A549 (cell line): ENCODE measurements around the gene CDH18. TPM values are rescaled to one million over a fixed set of nuclear protein-coding genes. Genes with fewer than 3 reads are reported as not detected.

ENCODE experiments used
- ATAC-seq, 2 experiments: fragments of 200-7000 bp in 1 of 2; fragments of >200 bp in 1 of 2; cut with Nextera tagmentation in 1 of 2; cut with Tn5 transposase in 1 of 2; 3 replicates each; pipeline versions ENCODE4 v1.8.0 to v1.9.1; 2018 to 2020; ENCODE audit warnings: mild to moderate bottlenecking in 1 of 2, moderate library complexity in 1 of 2
- CTCF ChIA-PET: fragments of 300-600 bp; sonication (Branson Sonifier 250); formaldehyde crosslinking; extraction: SDS; loops from one replicate; lab custom pipeline; 2021; ENCODE audit warnings: antibody characterized with exemption, inconsistent platforms; lab: Yijun Ruan, JAX
- POLR2A ChIA-PET: fragments of 350-600 bp; formaldehyde crosslinking; extraction: SDS; loops from one replicate; lab custom pipeline; 2021; ENCODE audit warnings: antibody characterized with exemption, inconsistent platforms; lab: Yijun Ruan, JAX
- DNase-seq, 2 experiments: peaks; one replicate each; pipeline versions ENCODE4 v3.0.0 to v3.0.0-alpha.2; 2011 to 2016; ENCODE audit warnings: low read depth in 1 of 2, low spot score in 1 of 2
- FAIRE-seq: peaks from 2 replicates; lab custom pipeline; 2011; peaks lifted over from hg19 to GRCh38; lab: Jason Lieb, UNC
- H3K27ac ChIP-seq, 2 experiments: fragments of >200 bp; sonication (Bioruptor Twin); formaldehyde crosslinking; 3 replicates each; pipeline ENCODE4 v1.5.1; 2016 to 2017
- H3K4me1 ChIP-seq: fragments of >200 bp; sonication (Bioruptor Twin); formaldehyde crosslinking; 3 replicates; pipeline ENCODE4 v1.6.1; 2016
- H3K4me2 ChIP-seq: fragments of >200 bp; sonication (Bioruptor Twin); formaldehyde crosslinking; 3 replicates; pipeline ENCODE4 v1.6.1; 2016
- H3K4me3 ChIP-seq: fragments of >200 bp; sonication (Bioruptor Twin); formaldehyde crosslinking; 3 replicates; pipeline ENCODE4 v1.5.1; 2016
- H3K9me3 ChIP-seq: fragments of >200 bp; sonication (Bioruptor Twin); formaldehyde crosslinking; 3 replicates; pipeline ENCODE4 v1.6.1; 2016
- BCL3 ChIP-seq: fragments of >200 bp; sonication (Bioruptor Twin); formaldehyde crosslinking; IDR thresholded peaks from 3 replicates; pipeline ENCODE4 v1.6.1; 2016
- BHLHE40 ChIP-seq: IDR thresholded peaks from 2 replicates; pipeline ENCODE4 v1.6.1; 2012; ENCODE audit warnings: low read depth, low read length, inconsistent platforms
- CEBPB ChIP-seq, 2 experiments: fragments of >200 bp in 1 of 2; sonication (Bioruptor Twin) in 1 of 2; formaldehyde crosslinking in 1 of 2; IDR thresholded peaks; 2 replicates each; pipeline ENCODE4 v1.6.1; 2012 to 2016
- CHD2 ChIP-seq: fragments of 150-350 bp; IDR thresholded peaks from 2 replicates; pipeline ENCODE4 v1.6.1; 2014; ENCODE audit warnings: low read length; ENCODE audit not compliant: partially characterized antibody
- EHF ChIP-seq: fragments of 250-450 bp; sonication (Bioruptor Pico); IDR thresholded peaks from 2 replicates; pipeline ENCODE4 v1.5.0; 2020; ENCODE audit warnings: mild to moderate bottlenecking
- EP300 ChIP-seq, 2 experiments: fragments of >200 bp; sonication (Bioruptor Twin); formaldehyde crosslinking; IDR thresholded peaks; 2 replicates in 1 of 2; 3 replicates in 1 of 2; pipeline ENCODE4 v1.6.1; 2016 to 2017
- FOSB ChIP-seq: fragments of 250-450 bp; sonication (Bioruptor Pico); IDR thresholded peaks from 2 replicates; pipeline ENCODE4 v1.5.0; 2020; ENCODE audit warnings: mild to moderate bottlenecking, moderate library complexity
- FOSL2 ChIP-seq, 2 experiments: fragments of 450-650 bp in 1 of 2; fragments of >200 bp in 1 of 2; sonication (Bioruptor Twin) in 1 of 2; formaldehyde crosslinking; IDR thresholded peaks; 2 replicates each; pipeline versions ENCODE4 v1.5.0 to v1.6.1; 2016 to 2020; ENCODE audit warnings: mild to moderate bottlenecking in 1 of 2, moderate library complexity in 1 of 2
- FOXS1 ChIP-seq: fragments of 250-450 bp; sonication (Bioruptor Pico); IDR thresholded peaks from 2 replicates; pipeline ENCODE4 v1.5.0; 2020; ENCODE audit warnings: mild to moderate bottlenecking, moderate library complexity
- HOXA7 ChIP-seq: fragments of 250-450 bp; sonication (Bioruptor Pico); IDR thresholded peaks from 2 replicates; pipeline ENCODE4 v1.5.0; 2020; ENCODE audit warnings: mild to moderate bottlenecking, moderate library complexity
- HOXB13 ChIP-seq: fragments of 250-450 bp; sonication (Bioruptor Pico); IDR thresholded peaks from 2 replicates; pipeline ENCODE4 v1.5.0; 2020; ENCODE audit warnings: low read depth, mild to moderate bottlenecking, moderate library complexity
- HOXB5 ChIP-seq: fragments of 250-450 bp; sonication (Bioruptor Pico); IDR thresholded peaks from 2 replicates; pipeline ENCODE4 v1.5.0; 2020; ENCODE audit warnings: mild to moderate bottlenecking, moderate library complexity
- JUN ChIP-seq, 2 experiments: fragments of >200 bp; sonication (Bioruptor Twin); formaldehyde crosslinking; IDR thresholded peaks; 2 replicates in 1 of 2; 3 replicates in 1 of 2; pipeline ENCODE4 v1.6.1; 2016 to 2017
- JUNB ChIP-seq: fragments of >200 bp; sonication (Bioruptor Twin); formaldehyde crosslinking; IDR thresholded peaks from 2 replicates; pipeline ENCODE4 v1.6.1; 2016
- MAFK ChIP-seq: fragments of 450-650 bp; IDR thresholded peaks from 2 replicates; pipeline ENCODE4 v1.6.1; 2014; ENCODE audit not compliant: partially characterized antibody
- MAZ ChIP-seq: fragments of 150-350 bp; IDR thresholded peaks from 2 replicates; pipeline ENCODE4 v1.6.1; 2014; ENCODE audit warnings: antibody characterized with exemption, low read depth, low read length, borderline replicate concordance
- NFE2L2 ChIP-seq: fragments of 150-350 bp; conservative IDR thresholded peaks from 2 replicates; pipeline ENCODE4 v1.6.1; 2014; ENCODE audit warnings: low read length
- PBX3 ChIP-seq: IDR thresholded peaks from 2 replicates; pipeline ENCODE4 v1.6.1; 2012
- POLR2A ChIP-seq: IDR thresholded peaks from 2 replicates; pipeline ENCODE4 v1.6.1; 2012; ENCODE audit warnings: mild to moderate bottlenecking, low read length
- RFX5 ChIP-seq: fragments of 450-650 bp; IDR thresholded peaks from 2 replicates; pipeline ENCODE4 v1.7.1; 2014; ENCODE audit warnings: antibody characterized with exemption, mild to moderate bottlenecking, moderate library complexity
- SREBF2 ChIP-seq: fragments of 450-650 bp; IDR thresholded peaks from 2 replicates; pipeline ENCODE4 v1.6.1; 2014; ENCODE audit warnings: mild to moderate bottlenecking, moderate library complexity
- TFCP2L1 ChIP-seq: fragments of 250-450 bp; sonication (Bioruptor Pico); IDR thresholded peaks from 2 replicates; pipeline ENCODE4 v1.5.0; 2021; ENCODE audit warnings: mild to moderate bottlenecking
- ZSCAN20 ChIP-seq: fragments of 250-450 bp; sonication (Bioruptor Pico); IDR thresholded peaks from 2 replicates; pipeline ENCODE4 v1.8.0; 2022; ENCODE audit warnings: mild to moderate bottlenecking, moderate library complexity
- WGBS: methylation state at CpG from one replicate; pipeline ENCODE4 v1.1.6; 2017; ENCODE audit errors: missing lambda C conversion rate; 5-methylcytosine and 5-hydroxymethylcytosine counted together
- polyA plus RNA-seq, 4 experiments: library from polyadenylated mRNA; depleted of rRNA in 3 of 4; stranded (reverse); fragments of >200 nt; fragmentation: RNase III in 1 of 4; extraction: RNeasy Plus Mini Kit Qiagen cat#74134 plus additional on column Dnase treatment in 1 of 4; gene quantifications; 2 replicates in 3 of 4; 3 replicates in 1 of 4; pipeline ENCODE4 v1.2.3, GENCODE V29; 2011 to 2017
- TF ChIP-seq, protein P1 (sequence below): IDR thresholded peaks from 2 replicates; pipeline ENCODE4 v1.6.1; 2012
- TF ChIP-seq, protein P2 (sequence below): fragments of 150-350 bp; IDR thresholded peaks from 2 replicates; pipeline ENCODE4 v1.6.1; 2014; ENCODE audit warnings: low read depth, mild to moderate bottlenecking, low read length
- TF ChIP-seq, protein P3 (sequence below): fragments of 250-450 bp; sonication (Bioruptor Pico); IDR thresholded peaks from 2 replicates; pipeline ENCODE4 v1.5.0; 2020; ENCODE audit warnings: low read depth, mild to moderate bottlenecking, moderate library complexity
- TF ChIP-seq, protein P4 (sequence below): fragments of >200 bp; sonication (Bioruptor Twin); formaldehyde crosslinking; IDR thresholded peaks from 3 replicates; pipeline ENCODE4 v1.5.1; 2016
- TF ChIP-seq, protein P5 (sequence below): fragments of 450-650 bp; IDR thresholded peaks from 2 replicates; pipeline ENCODE4 v1.6.1; 2014; ENCODE audit warnings: antibody characterized with exemption

Gene CDH18
- polyA plus RNA-seq, 2 of the 4 experiments (the other 2 are of a cell fraction) = not detected

GRCh38 chr5:19753579-19753978, 234.4 kb downstream of the CDH18 start:
- Histone ChIP-seq H3K4me2 (no peak overlapping the region), H3K4me1 (no peaks in the 10 kb centered on the region), H3K9me3 (no peaks in the 10 kb centered on the region), H3K27ac (no peak overlapping the region), H3K4me3 (no peak overlapping the region)
- FAIRE-seq (no peak), ATAC-seq (no peak), DNase-seq (no peak)
- ChIA-PET POLR2A (no interaction called here), CTCF (no interaction called here)
- no peak for TF ChIP-seq NFE2L2
- TF ChIP-seq HOXB5 (CRISPR knock-in tag) = no peak
- no peak for TF ChIP-seq JUNB
- WGBS = 8% methylated on average over 2 of the region's 2 CpGs

DNA sequence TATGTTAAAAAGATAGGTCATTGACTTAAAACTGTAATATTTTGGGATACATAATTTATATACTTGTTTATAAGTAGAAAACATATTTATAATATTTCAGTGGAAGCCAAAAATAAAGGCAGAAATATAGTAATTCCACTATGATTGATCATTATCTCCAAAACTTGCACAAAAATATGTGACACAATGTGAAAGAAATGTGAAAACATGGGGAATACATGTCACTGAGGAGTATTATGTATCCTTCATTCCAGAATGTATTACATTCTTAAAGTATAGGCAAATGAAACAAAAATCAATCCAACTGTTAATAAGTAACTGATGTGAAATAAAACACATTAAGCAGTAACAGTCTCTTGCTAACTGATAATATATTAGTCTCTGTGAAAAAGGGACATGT, 236.7 kb downstream of the CDH18 start:
- ATAC-seq (no peak), FAIRE-seq (no peak)
- CTCF ChIA-PET = no interaction called here
- H3K27ac ChIP-seq = no peak overlapping the region
- no peak overlapping the region for H3K4me3 ChIP-seq
- H3K4me1 ChIP-seq = no peaks in the 10 kb centered on the region
- no peak overlapping the region for H3K4me2 ChIP-seq
- TF ChIP-seq EP300 (IDR thresholded peaks at IDR 0.05) (no peak), BCL3 (no peak), MAFK (no peak), PBX3 (no peak), TFCP2L1 (CRISPR knock-in tag) (no peak), HOXB13 (CRISPR knock-in tag) (no peak), CEBPB (IDR thresholded peaks at IDR 0.05) (no peak), EHF (CRISPR knock-in tag) (no peak)
- TF ChIP-seq, all 56 proteins: peak for 0
- no peak for DNase-seq
- H3K9me3 ChIP-seq = no peaks in the 10 kb centered on the region
- POLR2A ChIA-PET = no interaction called here

DNA sequence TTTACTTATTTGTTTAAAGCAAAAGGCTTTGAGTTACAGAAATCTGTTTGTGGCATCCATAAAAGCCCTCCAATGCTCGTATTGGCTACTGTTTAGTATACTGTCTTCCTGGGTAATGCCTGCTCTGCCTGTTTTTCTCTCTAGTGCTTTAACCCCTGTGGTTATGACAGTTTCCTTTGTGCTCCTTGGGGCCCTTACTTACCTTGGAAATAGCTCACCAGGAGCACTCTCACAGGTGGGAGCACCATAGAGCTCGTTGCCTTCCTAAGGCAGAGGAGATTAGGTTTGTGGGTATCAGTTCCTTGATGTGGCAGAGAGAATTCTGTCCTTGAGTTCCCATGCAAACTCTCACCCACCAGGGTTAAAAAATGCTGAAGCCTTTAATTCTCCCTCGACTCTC, 242.8 kb downstream of the CDH18 start:
- H3K4me2 ChIP-seq = no peak overlapping the region
- TF ChIP-seq RFX5 (no peak), HOXA7 (no peak), ZSCAN20 (CRISPR knock-in tag) (no peak), FOXS1 (CRISPR knock-in tag) (no peak), JUN (IDR thresholded peaks at IDR 0.05) (no peak), CHD2 (no peak), BHLHE40 (no peak), FOSB (CRISPR knock-in tag) (no peak), EP300 (IDR thresholded peaks at IDR 0.05) (no peak), SREBF2 (no peak), MAZ (no peak), NFE2L2 (no peak), POLR2A (no peak), FOSL2 (IDR thresholded peaks at IDR 0.05) (no peak), FOSL2 (CRISPR knock-in tag; IDR thresholded peaks at IDR 0.05) (no peak)
- TF ChIP-seq, protein P1, sequence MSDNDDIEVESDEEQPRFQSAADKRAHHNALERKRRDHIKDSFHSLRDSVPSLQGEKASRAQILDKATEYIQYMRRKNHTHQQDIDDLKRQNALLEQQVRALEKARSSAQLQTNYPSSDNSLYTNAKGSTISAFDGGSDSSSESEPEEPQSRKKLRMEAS = no peak
- TF ChIP-seq, protein P2, sequence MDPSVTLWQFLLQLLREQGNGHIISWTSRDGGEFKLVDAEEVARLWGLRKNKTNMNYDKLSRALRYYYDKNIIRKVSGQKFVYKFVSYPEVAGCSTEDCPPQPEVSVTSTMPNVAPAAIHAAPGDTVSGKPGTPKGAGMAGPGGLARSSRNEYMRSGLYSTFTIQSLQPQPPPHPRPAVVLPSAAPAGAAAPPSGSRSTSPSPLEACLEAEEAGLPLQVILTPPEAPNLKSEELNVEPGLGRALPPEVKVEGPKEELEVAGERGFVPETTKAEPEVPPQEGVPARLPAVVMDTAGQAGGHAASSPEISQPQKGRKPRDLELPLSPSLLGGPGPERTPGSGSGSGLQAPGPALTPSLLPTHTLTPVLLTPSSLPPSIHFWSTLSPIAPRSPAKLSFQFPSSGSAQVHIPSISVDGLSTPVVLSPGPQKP = no peak
- TF ChIP-seq, protein P3, sequence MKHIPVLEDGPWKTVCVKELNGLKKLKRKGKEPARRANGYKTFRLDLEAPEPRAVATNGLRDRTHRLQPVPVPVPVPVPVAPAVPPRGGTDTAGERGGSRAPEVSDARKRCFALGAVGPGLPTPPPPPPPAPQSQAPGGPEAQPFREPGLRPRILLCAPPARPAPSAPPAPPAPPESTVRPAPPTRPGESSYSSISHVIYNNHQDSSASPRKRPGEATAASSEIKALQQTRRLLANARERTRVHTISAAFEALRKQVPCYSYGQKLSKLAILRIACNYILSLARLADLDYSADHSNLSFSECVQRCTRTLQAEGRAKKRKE (CRISPR knock-in tag) = no peak
- TF ChIP-seq, protein P4, sequence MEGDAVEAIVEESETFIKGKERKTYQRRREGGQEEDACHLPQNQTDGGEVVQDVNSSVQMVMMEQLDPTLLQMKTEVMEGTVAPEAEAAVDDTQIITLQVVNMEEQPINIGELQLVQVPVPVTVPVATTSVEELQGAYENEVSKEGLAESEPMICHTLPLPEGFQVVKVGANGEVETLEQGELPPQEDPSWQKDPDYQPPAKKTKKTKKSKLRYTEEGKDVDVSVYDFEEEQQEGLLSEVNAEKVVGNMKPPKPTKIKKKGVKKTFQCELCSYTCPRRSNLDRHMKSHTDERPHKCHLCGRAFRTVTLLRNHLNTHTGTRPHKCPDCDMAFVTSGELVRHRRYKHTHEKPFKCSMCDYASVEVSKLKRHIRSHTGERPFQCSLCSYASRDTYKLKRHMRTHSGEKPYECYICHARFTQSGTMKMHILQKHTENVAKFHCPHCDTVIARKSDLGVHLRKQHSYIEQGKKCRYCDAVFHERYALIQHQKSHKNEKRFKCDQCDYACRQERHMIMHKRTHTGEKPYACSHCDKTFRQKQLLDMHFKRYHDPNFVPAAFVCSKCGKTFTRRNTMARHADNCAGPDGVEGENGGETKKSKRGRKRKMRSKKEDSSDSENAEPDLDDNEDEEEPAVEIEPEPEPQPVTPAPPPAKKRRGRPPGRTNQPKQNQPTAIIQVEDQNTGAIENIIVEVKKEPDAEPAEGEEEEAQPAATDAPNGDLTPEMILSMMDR = no peak
- TF ChIP-seq, protein P5, sequence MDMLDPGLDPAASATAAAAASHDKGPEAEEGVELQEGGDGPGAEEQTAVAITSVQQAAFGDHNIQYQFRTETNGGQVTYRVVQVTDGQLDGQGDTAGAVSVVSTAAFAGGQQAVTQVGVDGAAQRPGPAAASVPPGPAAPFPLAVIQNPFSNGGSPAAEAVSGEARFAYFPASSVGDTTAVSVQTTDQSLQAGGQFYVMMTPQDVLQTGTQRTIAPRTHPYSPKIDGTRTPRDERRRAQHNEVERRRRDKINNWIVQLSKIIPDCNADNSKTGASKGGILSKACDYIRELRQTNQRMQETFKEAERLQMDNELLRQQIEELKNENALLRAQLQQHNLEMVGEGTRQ = no peak
- TF ChIP-seq, all 56 proteins: peak for 0
- Histone ChIP-seq H3K4me1 (no peaks in the 10 kb centered on the region), H3K9me3 (no peaks in the 10 kb centered on the region), H3K4me3 (no peak overlapping the region), H3K27ac (no peak overlapping the region)
- ATAC-seq (no peak), FAIRE-seq (no peak), DNase-seq (no peak)
- 3% methylated on average over 3 of the region's 3 CpGs for WGBS
- ChIA-PET POLR2A (no interaction called here), CTCF (no interaction called here)
